Stimulated activated CD4-positive, alpha-beta T cell treated with anti-CD3 and anti-CD28 coated beads, TNF-alpha, amount 100 ng/mL, for 24 hours (primary cell): Measurements from ENCODE around the gene PUS1.

ENCODE experiments used
- DNase-seq, 3 experiments: peaks; one replicate each; pipeline ENCODE4 v3.0.0-alpha.2; 2020; ENCODE audit warnings: low read depth in 3 of 3

PUS1 gene

GRCh38 chr12:131902332-131903241 lies 26.5 kb upstream of the PUS1 start:
- DNase-seq: no peak

DNA sequence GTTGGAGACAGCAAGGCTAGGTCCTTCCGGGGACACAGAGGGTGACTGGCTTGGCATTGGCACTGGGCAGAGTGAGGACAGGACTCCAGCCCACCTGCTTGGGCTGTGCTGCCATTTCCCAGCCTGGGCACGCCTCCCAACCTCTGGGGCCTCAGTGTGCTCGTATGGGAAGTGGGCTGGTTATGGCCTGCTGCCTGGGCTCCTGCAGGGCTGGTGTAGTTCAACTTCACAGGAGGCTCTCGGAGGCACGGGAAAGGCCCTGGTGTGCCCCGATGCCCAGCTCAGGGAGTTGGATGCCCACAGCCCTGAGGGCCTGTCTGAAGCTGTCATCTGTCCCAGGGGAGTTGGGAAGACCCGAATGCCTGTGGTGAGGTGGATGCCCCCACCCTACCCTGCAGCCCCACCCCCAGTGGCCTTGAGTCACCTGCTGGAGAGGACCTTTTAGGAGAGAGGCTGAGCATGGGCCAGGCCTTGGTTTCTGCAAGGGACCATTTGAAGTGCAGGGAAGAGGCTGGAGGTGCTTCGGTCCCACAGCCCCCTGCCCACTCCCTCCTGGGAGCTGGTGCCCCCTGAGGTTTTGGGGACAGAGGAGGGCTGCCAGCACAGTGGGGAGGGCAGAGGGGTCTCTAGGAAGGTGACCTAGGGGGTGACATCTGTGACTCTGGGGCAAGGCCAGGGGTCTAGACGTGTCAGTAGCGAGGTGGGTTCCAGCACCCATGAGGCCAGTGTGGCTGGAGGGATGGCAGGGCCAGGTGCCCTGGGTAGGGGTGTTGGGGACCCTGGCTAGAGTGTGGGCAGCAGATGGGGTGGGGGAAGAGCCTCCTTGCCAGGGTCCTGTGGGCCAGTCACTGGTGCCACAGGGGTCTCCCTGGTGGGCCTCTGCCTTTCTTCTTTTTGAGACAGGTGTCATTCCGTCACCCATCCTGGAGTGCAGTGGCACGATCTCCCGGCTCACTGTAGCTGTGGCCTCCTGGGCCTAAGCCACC lies 25.5 kb upstream of the PUS1 start:
- no peak for DNase-seq

DNA sequence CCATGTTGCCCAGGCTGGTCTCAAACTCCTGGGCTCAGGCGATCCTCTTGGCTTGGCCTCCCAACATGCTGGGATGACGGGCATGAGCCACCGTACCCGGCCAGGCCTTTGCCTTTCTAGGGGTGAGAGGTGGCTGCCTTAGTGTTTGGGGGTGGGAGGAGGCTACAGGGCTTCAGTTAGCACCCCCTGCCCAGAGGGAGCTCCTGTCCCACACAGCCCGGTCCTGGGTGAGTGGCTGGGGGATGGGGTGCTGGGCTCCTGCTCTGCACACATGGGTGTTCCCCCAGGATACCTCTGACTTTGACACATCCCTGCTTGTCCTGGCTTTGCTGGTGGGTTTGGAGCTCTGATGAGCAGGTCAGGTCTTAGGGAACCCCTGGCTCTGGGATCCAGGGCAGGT lies 24.7 kb upstream of the PUS1 start:
- DNase-seq: no peak

GRCh38 chr12:131905081-131905629 lies 23.9 kb upstream of the PUS1 start:
- no peak for DNase-seq

GRCh38 chr12:131905630-131906091 lies 23.4 kb upstream of the PUS1 start:
- DNase-seq: no peak

GRCh38 chr12:131907379-131908091 lies 21.5 kb upstream of the PUS1 start:
- no peak for DNase-seq

GRCh38 chr12:131908092-131909080 lies 20.7 kb upstream of the PUS1 start:
- no peak for DNase-seq

DNA sequence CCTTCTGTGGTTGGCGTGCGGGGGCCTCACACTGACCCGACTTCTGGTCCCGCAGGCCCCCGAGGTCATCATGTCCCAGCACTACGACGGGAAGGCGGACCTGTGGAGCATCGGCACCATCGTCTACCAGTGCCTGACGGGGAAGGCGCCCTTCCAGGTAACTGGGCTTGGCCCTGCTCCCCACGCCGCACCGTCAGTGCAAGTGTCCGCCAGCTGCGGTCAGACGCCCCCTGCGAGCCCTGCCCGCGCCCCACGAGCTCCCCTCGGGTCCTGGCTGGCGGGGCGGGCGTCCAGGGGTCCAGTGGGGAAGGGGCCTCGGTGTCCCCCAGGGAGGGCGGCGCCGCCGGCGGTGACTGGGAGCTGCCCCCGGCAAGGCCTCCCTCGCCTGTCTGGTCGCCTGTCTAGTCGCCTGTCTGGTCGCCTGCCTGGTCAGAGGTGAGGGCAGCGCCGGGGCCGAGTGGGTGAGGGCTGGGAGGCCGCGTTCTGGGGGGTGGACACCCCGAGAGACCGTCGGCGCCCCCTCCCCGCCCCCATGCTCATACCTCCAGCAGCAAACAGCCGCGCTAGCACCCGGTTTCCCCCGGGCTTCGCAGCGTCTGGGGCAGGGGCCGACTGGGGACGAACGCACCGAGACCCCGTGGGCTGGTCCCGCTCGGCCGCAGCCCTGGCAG lies 19.9 kb upstream of the PUS1 start:
- DNase-seq: no peak

GRCh38 chr12:131909752-131910219 lies 19.3 kb upstream of the PUS1 start:
- DNase-seq: no peak

- DNase-seq: no peak
These were observed 18.6 kb upstream of the PUS1 start for GRCh38 chr12:131910302-131911027.

GRCh38 chr12:131911028-131911650 lies 17.9 kb upstream of the PUS1 start:
- no peak for DNase-seq

DNA sequence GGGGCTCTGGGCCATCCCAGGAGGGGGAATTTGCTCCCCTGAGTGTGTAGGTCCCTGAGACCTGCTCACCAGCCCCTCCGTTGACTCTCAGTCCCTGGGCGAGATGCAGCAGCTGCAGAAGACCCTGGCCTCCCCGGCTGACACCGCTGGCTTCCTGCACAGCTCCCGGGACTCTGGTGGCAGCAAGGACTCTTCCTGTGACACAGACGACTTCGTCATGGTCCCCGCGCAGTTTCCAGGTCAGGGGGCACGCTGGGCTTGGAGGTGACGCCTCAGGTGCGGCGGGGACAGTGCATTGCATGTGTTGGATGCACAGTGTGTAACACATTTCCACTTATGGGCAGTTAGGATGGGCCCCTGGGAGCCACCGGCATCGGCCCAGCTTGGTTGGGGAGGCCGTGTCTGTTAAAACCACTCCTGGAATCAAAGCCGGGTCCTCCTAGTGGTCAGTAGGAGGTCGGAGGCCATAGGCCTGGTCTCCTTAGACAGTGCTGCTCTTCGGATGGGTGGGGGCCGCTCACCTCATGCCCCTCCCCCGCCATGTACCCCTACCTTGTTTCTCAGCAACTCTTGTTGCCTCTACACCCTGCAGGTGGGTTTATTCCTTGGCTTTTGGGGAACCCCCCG lies 17.1 kb upstream of the PUS1 start:
- DNase-seq: no peak

DNA sequence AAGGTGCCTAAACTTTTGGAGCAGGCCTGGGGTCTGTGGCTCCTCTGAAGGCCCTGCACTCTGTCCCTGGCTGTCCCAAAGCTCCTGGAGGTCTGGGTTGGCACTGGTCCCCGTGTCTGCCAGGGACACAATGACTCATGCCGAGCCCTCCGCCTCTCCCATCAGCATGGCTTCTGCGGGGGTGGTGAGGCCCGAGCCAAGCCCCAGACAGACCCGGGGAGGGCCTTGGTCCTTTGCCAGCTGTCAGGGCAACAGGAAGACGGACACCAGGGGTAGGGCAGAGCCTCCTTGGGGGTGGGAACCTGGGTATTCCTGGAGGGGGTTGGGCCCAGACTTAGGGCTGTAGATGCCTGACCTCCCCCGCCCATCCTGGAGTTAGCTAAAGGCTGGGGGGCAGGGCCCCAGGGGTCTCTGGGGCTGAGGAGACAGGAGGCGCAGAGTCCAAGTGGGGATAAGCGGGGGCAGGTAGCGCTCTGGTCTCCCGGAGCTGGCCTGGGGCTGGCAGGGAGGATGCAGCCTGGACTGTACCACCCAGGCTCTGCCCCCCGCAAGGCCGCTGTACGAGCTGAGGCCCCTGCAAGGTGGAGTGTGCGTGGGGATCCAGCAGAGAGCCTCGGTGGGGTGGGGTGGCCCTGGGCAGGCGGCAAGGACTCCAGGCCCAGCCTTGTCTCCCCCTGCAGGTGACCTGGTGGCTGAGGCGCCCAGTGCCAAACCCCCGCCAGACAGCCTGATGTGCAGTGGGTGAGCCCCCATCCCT lies 16.4 kb upstream of the PUS1 start:
- no peak for DNase-seq

DNA sequence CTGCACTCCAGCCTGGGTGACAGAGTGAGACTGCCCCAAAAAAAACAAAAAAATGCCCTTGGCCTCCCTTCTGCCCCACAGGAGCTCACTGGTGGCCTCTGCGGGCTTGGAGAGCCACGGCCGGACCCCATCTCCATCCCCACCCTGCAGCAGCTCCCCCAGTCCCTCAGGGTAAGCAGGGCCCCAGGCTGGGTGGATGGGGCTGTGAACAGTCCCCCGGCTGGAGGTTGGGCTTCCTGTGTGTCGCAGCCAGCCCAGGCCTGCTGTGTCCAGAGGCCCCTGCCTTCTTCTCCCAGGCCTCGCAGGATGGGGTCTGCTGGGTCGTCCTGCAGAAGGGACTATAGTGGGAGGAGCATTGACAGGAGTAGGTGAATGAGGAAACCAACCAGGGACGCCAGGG lies 15.4 kb upstream of the PUS1 start:
- DNase-seq: no peak

GRCh38 chr12:131914179-131914702 lies 14.8 kb upstream of the PUS1 start:
- DNase-seq: no peak

GRCh38 chr12:131915000-131915689 lies 13.9 kb upstream of the PUS1 start:
- no peak for DNase-seq
